ENCODE results near the gene SLC43A2. TPM values are rescaled to one million over a fixed set of nuclear protein-coding genes. Genes with fewer than 3 reads are reported as not detected.

Gene SLC43A2
- polyA plus RNA-seq, 4 donors: 2.9 to 31.5 (median 9.9) TPM

DNA sequence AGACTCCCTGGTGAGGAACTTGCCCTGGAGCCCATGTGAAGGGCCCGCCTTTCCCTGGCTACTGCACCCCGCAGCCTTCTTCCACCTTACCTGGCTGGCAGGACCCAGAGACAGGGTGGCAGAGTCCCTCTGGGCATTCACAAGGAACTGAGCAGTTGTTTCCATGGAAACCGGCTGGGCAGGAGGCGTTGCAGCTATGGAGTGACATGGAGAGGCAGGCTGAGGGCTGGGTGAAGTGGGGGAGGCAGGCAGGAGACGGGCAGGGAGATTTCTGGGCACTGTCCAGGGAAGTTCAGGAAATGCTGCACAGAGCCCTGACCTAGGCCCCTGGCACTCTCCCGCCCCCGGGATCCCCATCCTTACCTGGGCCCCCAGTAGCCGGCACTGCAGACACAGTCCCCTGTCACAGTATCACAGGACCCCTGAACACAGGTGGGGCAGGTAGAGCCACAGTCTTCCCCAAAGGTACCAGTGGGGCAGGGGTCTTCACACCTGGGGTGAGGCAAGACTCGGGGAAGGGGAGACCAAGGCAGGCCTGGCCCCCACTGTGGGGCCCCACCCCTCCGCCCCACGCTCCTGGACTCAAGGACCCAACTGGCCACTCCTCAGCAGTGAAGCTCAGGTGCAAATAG is 11.0 kb upstream of the SLC43A2 start:
- FAIRE-seq (no peak), DNase-seq (no peak)
- Histone ChIP-seq H3K27ac (ENCODE audit: low read depth in 1 of 3, low read length in 2 of 3) (no peak overlapping the region), H3K4me1 (ENCODE audit: control insufficient read depth in 3 of 3, insufficient read depth in 2 of 3, low read depth in 1 of 3, low read length in 2 of 3) (peaks cover 0 to 7% (median 0%) of the 10 kb centered on the region in 3 donors), H3K9me3 (ENCODE audit: control insufficient read depth in 2 of 2, insufficient read depth in 1 of 2, low read depth in 1 of 2, low read length in 1 of 2) (peaks cover 0 to 3% of the 10 kb centered on the region in 2 donors), H3K4me3 (ENCODE audit: low read depth in 1 of 3, low read length in 3 of 3) (no peak overlapping the region), H3K36me3 (ENCODE audit: control insufficient read depth in 3 of 3, insufficient read depth in 2 of 3, low read depth in 1 of 3, low read length in 3 of 3) (peaks cover 0 to 34% (median 3%) of the 10 kb centered on the region in 3 donors), H3K27me3 (ENCODE audit: control insufficient read depth in 3 of 3, insufficient read depth in 3 of 3, low read length in 3 of 3) (no peaks in the 10 kb centered on the region)
- 47 to 75% (median 57%) methylated on average over 11 of the region's 11 CpGs for WGBS, 3 donors

DNA sequence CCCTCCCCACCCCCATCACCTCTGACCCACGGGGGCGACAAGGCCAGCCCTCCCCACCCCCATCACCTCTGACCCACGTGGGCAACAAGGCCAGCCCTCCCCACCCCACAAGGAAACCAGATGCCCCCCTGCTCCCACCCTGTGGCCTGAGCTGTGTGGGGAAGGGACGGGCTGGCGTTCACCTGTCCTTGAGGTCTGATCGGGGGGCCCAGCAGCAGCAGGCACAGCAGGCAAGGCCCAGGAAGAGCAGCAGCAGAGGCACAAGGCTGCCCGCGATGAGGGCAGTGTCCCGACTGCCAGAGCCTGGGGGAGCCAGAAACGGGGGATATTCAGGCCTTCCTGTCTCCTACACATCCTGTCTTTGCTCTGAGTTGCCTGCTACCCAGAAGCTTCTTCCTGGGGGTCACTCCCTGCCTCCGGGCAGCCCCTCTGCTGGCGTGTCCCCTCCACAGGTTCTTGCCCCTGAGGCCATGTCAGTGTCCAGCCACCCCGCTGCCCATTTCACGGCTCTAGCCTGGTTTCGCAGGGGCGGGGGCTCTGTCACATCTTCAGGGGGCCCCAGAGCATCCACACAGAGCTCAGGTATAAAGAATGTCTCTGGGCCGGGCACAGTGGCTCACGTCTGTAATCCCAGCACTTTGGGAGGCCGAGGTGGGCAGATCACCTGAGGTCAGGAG is 10.1 kb upstream of the SLC43A2 start:
- Histone ChIP-seq H3K36me3 (ENCODE audit: control insufficient read depth in 3 of 3, insufficient read depth in 2 of 3, low read depth in 1 of 3, low read length in 3 of 3) (peaks cover 0 to 34% (median 3%) of the 10 kb centered on the region in 3 donors), H3K4me1 (ENCODE audit: control insufficient read depth in 3 of 3, insufficient read depth in 2 of 3, low read depth in 1 of 3, low read length in 2 of 3) (peaks cover 0 to under 1% (median 0%) of the 10 kb centered on the region in 3 donors), H3K4me3 (ENCODE audit: low read depth in 1 of 3, low read length in 3 of 3) (no peak overlapping the region), H3K27me3 (ENCODE audit: control insufficient read depth in 3 of 3, insufficient read depth in 3 of 3, low read length in 3 of 3) (no peaks in the 10 kb centered on the region), H3K27ac (ENCODE audit: low read depth in 1 of 3, low read length in 2 of 3) (no peak overlapping the region), H3K9me3 (ENCODE audit: control insufficient read depth in 2 of 2, insufficient read depth in 1 of 2, low read depth in 1 of 2, low read length in 1 of 2) (peaks cover 0 to 3% of the 10 kb centered on the region in 2 donors)
- DNase-seq (no peak), FAIRE-seq (no peak)
- WGBS, 3 donors: 77 to 88% (median 86%) methylated on average over 16 to 19 of the region's 19 CpGs

DNA sequence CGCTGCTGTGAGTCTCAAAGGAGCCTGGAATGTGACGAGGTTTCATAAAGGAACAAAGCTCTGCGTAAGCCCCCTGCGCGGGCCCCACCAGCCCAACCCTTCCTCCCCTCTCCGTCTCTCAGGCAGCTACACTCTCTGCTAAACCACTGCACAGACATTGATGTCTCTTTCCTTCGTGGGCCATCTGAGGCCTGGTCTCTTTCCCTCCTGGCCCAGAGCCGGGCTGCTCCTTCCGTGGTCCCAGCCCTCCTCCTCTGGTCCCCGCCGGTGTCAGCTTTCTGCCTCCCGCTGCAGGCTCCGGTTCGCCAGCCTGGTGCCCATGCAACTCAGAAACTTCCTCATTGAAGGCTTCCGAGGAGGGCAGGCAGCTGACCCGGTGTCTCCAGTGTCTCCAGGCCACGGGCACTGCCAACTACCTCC is 9.5 kb upstream of the SLC43A2 start:
- H3K4me1 ChIP-seq (ENCODE audit: control insufficient read depth in 3 of 3, insufficient read depth in 2 of 3, low read depth in 1 of 3, low read length in 2 of 3): no peaks in the 10 kb centered on the region
- H3K36me3 ChIP-seq (ENCODE audit: control insufficient read depth in 3 of 3, insufficient read depth in 2 of 3, low read depth in 1 of 3, low read length in 3 of 3): peaks cover 0 to 34% (median 3%) of the 10 kb centered on the region in 3 donors
- no peak overlapping the region for H3K4me3 ChIP-seq (ENCODE audit: low read depth in 1 of 3, low read length in 3 of 3)
- 73 to 83% (median 83%) methylated on average over 16 to 17 of the region's 17 CpGs for WGBS, 3 donors
- H3K27ac ChIP-seq (ENCODE audit: low read depth in 1 of 3, low read length in 2 of 3): no peak overlapping the region
- DNase-seq (no peak), FAIRE-seq (no peak)
- H3K9me3 ChIP-seq (ENCODE audit: control insufficient read depth in 2 of 2, insufficient read depth in 1 of 2, low read depth in 1 of 2, low read length in 1 of 2): peaks cover 0 to 3% of the 10 kb centered on the region in 2 donors
- no peaks in the 10 kb centered on the region for H3K27me3 ChIP-seq (ENCODE audit: control insufficient read depth in 3 of 3, insufficient read depth in 3 of 3, low read length in 3 of 3)

DNA sequence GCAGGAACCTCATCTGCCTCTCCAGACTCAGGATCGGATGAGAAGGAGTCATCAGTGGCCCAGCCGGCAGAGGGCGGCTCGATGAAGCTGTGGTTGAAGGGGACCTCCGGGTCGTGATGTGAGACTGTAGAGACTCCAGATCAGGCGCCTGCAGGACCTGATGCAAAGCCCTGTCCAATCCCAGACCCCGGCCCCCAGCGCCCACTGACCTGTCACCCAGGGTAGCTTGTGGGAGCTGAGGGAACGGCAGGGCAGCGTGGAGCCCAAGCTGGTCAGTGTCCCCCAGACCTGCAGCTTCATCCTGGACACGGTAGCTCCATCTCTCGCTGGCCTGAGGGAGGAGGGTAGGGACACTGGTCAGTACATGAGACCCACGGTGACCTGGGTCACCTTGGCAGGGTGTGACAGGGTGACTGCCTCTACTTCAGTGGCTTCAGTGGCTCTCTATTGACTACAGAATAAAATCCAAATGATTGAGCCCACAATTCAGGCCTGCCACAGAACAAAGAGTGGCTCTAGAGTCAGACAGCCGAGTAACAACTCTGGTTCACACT is 8.2 kb upstream of the SLC43A2 start:
- no peak for FAIRE-seq
- no peak for DNase-seq
- Histone ChIP-seq H3K9me3 (ENCODE audit: control insufficient read depth in 2 of 2, insufficient read depth in 1 of 2, low read depth in 1 of 2, low read length in 1 of 2) (no peaks in the 10 kb centered on the region), H3K4me3 (ENCODE audit: low read depth in 1 of 3, low read length in 3 of 3) (no peak overlapping the region), H3K36me3 (ENCODE audit: control insufficient read depth in 3 of 3, insufficient read depth in 2 of 3, low read depth in 1 of 3, low read length in 3 of 3) (peaks cover 0 to 34% (median 3%) of the 10 kb centered on the region in 3 donors), H3K4me1 (ENCODE audit: control insufficient read depth in 3 of 3, insufficient read depth in 2 of 3, low read depth in 1 of 3, low read length in 2 of 3) (no peaks in the 10 kb centered on the region), H3K27me3 (ENCODE audit: control insufficient read depth in 3 of 3, insufficient read depth in 3 of 3, low read length in 3 of 3) (no peaks in the 10 kb centered on the region), H3K27ac (ENCODE audit: low read depth in 1 of 3, low read length in 2 of 3) (no peak overlapping the region)
- 84 to 90% (median 85%) methylated on average over 15 of the region's 15 CpGs for WGBS, 3 donors

DNA sequence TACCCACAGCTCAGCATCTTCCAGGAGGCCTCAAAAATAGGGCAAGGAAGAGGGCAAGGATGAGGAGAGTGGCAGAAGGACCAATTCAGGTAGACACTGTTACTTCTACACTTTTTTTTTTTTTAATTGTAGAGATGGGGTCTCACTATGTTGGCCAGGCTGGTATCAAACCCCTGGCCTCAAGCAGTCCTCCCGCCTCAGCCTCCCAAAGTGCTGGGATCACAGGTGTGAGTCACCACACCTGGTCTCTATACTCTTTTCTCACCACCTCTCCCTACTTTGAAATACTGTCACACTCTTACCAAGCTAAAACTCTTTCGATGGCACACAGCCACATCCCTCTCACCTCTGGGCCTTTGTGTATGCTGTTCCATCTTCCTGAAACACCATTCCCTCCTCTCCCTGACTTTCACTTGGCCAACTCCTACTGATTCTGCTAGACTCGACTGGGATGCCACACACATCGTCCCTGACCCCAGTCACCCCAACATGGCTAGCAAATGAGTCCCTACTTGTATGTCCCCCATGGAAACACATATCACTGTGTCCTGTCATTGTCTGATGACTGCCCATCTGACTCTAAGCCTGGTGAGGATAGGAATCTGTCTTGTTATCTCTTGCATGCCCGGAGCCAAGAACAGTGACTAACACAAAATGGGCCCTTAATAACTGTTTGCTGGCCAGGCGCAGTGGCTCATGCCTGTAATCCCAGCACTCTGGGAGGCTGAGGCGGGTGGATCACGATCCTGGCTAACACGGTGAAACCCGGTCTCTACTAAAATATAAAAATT is 7.2 kb upstream of the SLC43A2 start:
- Histone ChIP-seq H3K36me3 (ENCODE audit: control insufficient read depth in 3 of 3, insufficient read depth in 2 of 3, low read depth in 1 of 3, low read length in 3 of 3) (peaks cover 0 to 34% (median 3%) of the 10 kb centered on the region in 3 donors), H3K27ac (ENCODE audit: low read depth in 1 of 3, low read length in 2 of 3) (no peak overlapping the region), H3K9me3 (ENCODE audit: control insufficient read depth in 2 of 2, insufficient read depth in 1 of 2, low read depth in 1 of 2, low read length in 1 of 2) (no peaks in the 10 kb centered on the region), H3K4me3 (ENCODE audit: low read depth in 1 of 3, low read length in 3 of 3) (no peak overlapping the region), H3K27me3 (ENCODE audit: control insufficient read depth in 3 of 3, insufficient read depth in 3 of 3, low read length in 3 of 3) (no peaks in the 10 kb centered on the region), H3K4me1 (ENCODE audit: control insufficient read depth in 3 of 3, insufficient read depth in 2 of 3, low read depth in 1 of 3, low read length in 2 of 3) (no peaks in the 10 kb centered on the region)
- 88 to 90% (median 88%) methylated on average over 10 of the region's 10 CpGs for WGBS, 3 donors
- no peak for FAIRE-seq
- no peak for DNase-seq

DNA sequence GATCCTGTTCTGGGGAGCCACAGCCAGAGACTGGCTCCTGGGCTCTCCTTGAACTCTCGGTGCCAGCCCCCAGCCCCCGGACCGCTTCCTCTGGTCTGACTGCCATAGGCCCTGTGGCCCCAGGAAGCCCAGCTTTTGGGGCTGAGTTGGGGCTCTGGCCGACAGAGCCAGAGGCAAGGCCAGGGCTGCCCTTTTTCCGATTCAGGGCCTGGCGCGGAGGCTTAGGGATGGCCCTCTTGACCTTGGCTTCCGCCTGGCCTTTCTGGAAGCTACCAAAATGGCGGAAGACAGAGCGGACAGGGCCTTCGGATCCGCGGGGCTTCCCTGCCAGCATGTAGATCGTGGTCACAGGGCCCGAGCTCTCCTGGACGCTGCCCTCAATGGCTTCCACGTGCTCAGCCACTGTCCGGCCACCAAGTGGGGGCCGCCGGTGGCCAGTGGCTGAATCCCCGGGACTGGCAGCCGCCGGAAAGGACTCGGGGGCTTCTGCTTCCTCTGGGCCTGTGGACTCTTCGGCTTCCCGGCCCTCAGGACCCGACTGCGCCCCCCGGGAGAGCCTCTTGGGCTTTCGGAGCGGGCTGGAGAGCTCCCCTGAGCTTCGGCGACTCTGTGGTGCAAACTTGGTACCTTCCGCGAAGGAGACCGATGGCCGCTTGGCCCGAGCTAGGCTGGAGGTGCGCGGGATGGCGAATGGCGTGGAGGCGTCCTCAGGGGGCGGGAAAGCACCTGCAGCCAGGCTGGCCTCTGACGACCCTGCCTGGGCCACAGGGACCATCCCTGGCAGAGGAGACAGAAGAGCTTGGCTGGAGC is 6.4 kb upstream of the SLC43A2 start:
- Histone ChIP-seq H3K4me1 (ENCODE audit: control insufficient read depth in 3 of 3, insufficient read depth in 2 of 3, low read depth in 1 of 3, low read length in 2 of 3) (no peaks in the 10 kb centered on the region), H3K4me3 (ENCODE audit: low read depth in 1 of 3, low read length in 3 of 3) (no peak overlapping the region), H3K36me3 (ENCODE audit: control insufficient read depth in 3 of 3, insufficient read depth in 2 of 3, low read depth in 1 of 3, low read length in 3 of 3) (peaks cover 0 to 34% (median 3%) of the 10 kb centered on the region in 3 donors), H3K9me3 (ENCODE audit: control insufficient read depth in 2 of 2, insufficient read depth in 1 of 2, low read depth in 1 of 2, low read length in 1 of 2) (no peaks in the 10 kb centered on the region), H3K27me3 (ENCODE audit: control insufficient read depth in 3 of 3, insufficient read depth in 3 of 3, low read length in 3 of 3) (peaks cover 0 to 2% (median 0%) of the 10 kb centered on the region in 3 donors), H3K27ac (ENCODE audit: low read depth in 1 of 3, low read length in 2 of 3) (no peak overlapping the region)
- DNase-seq (no peak), FAIRE-seq (no peak)
- WGBS, 3 donors: 95 to 96% (median 96%) methylated on average over 41 to 45 of the region's 45 CpGs

DNA sequence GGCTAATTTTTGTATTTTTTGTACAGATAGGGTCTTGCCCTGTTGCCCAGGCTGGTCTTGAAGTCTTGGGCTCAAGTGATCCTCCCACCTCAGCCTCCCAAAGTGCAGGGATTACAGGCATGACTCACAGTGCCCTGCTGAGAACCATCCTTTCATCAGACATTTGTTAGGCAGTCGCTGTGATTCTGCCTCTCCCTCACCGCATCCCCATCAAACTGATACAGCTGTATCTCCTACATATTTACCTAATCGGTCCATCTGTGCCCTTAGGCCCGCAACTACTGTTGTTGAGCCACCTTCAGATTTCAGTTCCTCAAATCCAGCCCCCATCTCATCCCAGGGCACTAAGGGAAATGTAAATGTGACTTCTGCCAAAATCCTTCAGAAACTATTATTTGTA is 2.0 kb upstream of the SLC43A2 start:
- peaks cover 0 to 9% (median 0%) of the 10 kb centered on the region in 3 donors for H3K27me3 ChIP-seq (ENCODE audit: control insufficient read depth in 3 of 3, insufficient read depth in 3 of 3, low read length in 3 of 3)
- H3K9me3 ChIP-seq (ENCODE audit: control insufficient read depth in 2 of 2, insufficient read depth in 1 of 2, low read depth in 1 of 2, low read length in 1 of 2): no peaks in the 10 kb centered on the region
- 77 to 82% (median 79%) methylated on average over 4 of the region's 4 CpGs for WGBS, 3 donors
- FAIRE-seq (no peak), DNase-seq (no peak)
- H3K4me1 ChIP-seq (ENCODE audit: control insufficient read depth in 3 of 3, insufficient read depth in 2 of 3, low read depth in 1 of 3, low read length in 2 of 3): peaks cover 0 to 16% (median 0%) of the 10 kb centered on the region in 3 donors
- H3K27ac ChIP-seq (ENCODE audit: low read depth in 1 of 3, low read length in 2 of 3): no peak overlapping the region
- no peak overlapping the region for H3K4me3 ChIP-seq (ENCODE audit: low read depth in 1 of 3, low read length in 3 of 3)
- H3K36me3 ChIP-seq (ENCODE audit: control insufficient read depth in 3 of 3, insufficient read depth in 2 of 3, low read depth in 1 of 3, low read length in 3 of 3): peaks cover 0 to 22% (median 0%) of the 10 kb centered on the region in 3 donors
